Heart right ventricle (tissue), 16 donors: Measurements from ENCODE around the gene CDC37. TPM values are rescaled to one million over a fixed set of nuclear protein-coding genes. Genes with fewer than 3 reads are reported as not detected.

ENCODE experiments used
- ATAC-seq, 8 donors: fragments of 200-7000 bp; cut with Tn5 transposase; one replicate each; pipeline ENCODE4 v1.9.1; 2020; ENCODE audit warnings: mild to moderate bottlenecking in 8 of 8, moderate library complexity in 8 of 8, moderate number of reproducible peaks in 1 of 8
- DNase-seq, 2 donors: peaks; one replicate each; pipeline ENCODE4 v3.0.0-alpha.2; 2020
- H3K27ac ChIP-seq, 10 donors: fragments of 200-600 bp; sonication (generic) in 2 of 10; one replicate each; pipeline versions ENCODE4 v1.5.0 to v1.8.0; 2020 to 2022; ENCODE audit warnings: mild to moderate bottlenecking in 3 of 10
- H3K27me3 ChIP-seq, 7 donors: fragments of 200-600 bp; one replicate each; pipeline ENCODE4 v1.8.0; 2021 to 2022; ENCODE audit warnings: mild to moderate bottlenecking in 2 of 7
- H3K36me3 ChIP-seq, 9 donors: fragments of 200-600 bp; sonication (generic) in 1 of 9; one replicate each; pipeline versions ENCODE4 v1.5.0 to v1.8.0; 2020 to 2022; ENCODE audit warnings: mild to moderate bottlenecking in 2 of 9
- H3K4me1 ChIP-seq, 9 donors: fragments of 200-600 bp; sonication (generic) in 1 of 9; one replicate each; pipeline versions ENCODE4 v1.5.0 to v1.8.0; 2020 to 2022; ENCODE audit warnings: mild to moderate bottlenecking in 4 of 9
- H3K4me3 ChIP-seq, 10 donors: fragments of 200-600 bp; sonication (generic) in 2 of 10; one replicate each; pipeline versions ENCODE4 v1.5.0 to v1.8.0; 2020 to 2022; ENCODE audit warnings: mild to moderate bottlenecking in 7 of 10, moderate library complexity in 2 of 10
- H3K9me3 ChIP-seq, 11 donors: fragments of 200-600 bp in 10 of 11; sonication (generic) in 2 of 11; one replicate each; pipeline versions ENCODE4 v1.5.0 to v1.8.0; 2013 to 2022; ENCODE audit warnings: mild to moderate bottlenecking in 2 of 11, control low read depth in 1 of 11, moderate library complexity in 1 of 11
- WGBS, 2 donors: extraction: QIAGEN DNeasy Blood & Tissue Kit; methylation state at CpG; one replicate each; pipeline ENCODE4 v1.1.7; 2013; ENCODE audit warnings: inconsistent platforms in 1 of 2; 5-methylcytosine and 5-hydroxymethylcytosine counted together
- intact Hi-C, 10 donors: fragments of 100-400 bp; cut with DNase I; formaldehyde crosslinking; loops; one replicate each; pipeline versions ENCODE4 v1.11.1 to v1.14.2; 2022
- microRNA-seq, 2 donors: library from miRNA; unstranded; fragments of <30 nt; microRNA quantifications; one replicate each; pipeline ENCODE4 v1.2.0, GENCODE V29; 2021
- polyA plus RNA-seq, 2 donors: library from polyadenylated mRNA; stranded (reverse); fragments of 200-250 nt; gene quantifications; one replicate each; pipeline ENCODE4 v1.2.3, GENCODE V29; 2013
- total RNA-seq, 10 donors: library from RNA; stranded (reverse); fragmentation: NEBNext Ultra II Directional in 3 of 10; extraction: Animal tissue kit (Norgen Biotek cat#: 25700) in 3 of 10; gene quantifications; one replicate each; pipeline versions ENCODE4 v1.2.1 to v1.2.4, GENCODE V29; 2021 to 2023
- TF ChIP-seq, protein P1 (sequence below), 9 donors: fragments of 200-600 bp; sonication (generic) in 2 of 9; IDR thresholded peaks; one replicate each; pipeline versions ENCODE4 v1.5.0 to v1.8.0; 2021 to 2022; ENCODE audit warnings: antibody characterized with exemption in 9 of 9, mild to moderate bottlenecking in 5 of 9, moderate library complexity in 1 of 9
- donor health status: Arrhythmogenic right ventricular cardiomyopathy.
- donor health status: ischemic (EF 13 %, LVEDD 7.1; RV severe dilation, severe dysfunction).
- donor health status: healthy with polysubstance abuse.
- donor health status: DM: no; HTN: yes; CAD: no.
- donor health status: DM: no; HTN: no; CAD: no.
- donor health status: ischemic (EF 25% LVEDD 6.9; RV normal size, moderate dysfunction).
- donor health status: ischemic (EF 25% LVEDD 5.7; RV mildly dilated, moderate dysfunction).
- donor health status: healthy.
- donor health status: DM: yes; HTN: yes; CAD: no.
- donor health status: Ischemic cardiomyopathy.
- donor health status: ischemic (EF 35%, LVEDD 5.7; RV mildly dilated, moderate dysfunction).
- donor health status: nonischemic (EF 11% LVEDD 7.7; RV severe dilation, severe dysfunction).
- donor health status: DM: yes; HTN: yes; CAD: no.
- donor health status: PGD.
- donor health status: ischemic (EF 29% LVEDD 5.4; RV normal size, mild dysfunction).
- donor health status: nonischemic (EF 23%, LVEDD 6.1; RV moderate dilation, normal function).

Gene CDC37
- total and polyA plus RNA-seq, 12 donors: 106 to 422 (median 129) TPM

DNA sequence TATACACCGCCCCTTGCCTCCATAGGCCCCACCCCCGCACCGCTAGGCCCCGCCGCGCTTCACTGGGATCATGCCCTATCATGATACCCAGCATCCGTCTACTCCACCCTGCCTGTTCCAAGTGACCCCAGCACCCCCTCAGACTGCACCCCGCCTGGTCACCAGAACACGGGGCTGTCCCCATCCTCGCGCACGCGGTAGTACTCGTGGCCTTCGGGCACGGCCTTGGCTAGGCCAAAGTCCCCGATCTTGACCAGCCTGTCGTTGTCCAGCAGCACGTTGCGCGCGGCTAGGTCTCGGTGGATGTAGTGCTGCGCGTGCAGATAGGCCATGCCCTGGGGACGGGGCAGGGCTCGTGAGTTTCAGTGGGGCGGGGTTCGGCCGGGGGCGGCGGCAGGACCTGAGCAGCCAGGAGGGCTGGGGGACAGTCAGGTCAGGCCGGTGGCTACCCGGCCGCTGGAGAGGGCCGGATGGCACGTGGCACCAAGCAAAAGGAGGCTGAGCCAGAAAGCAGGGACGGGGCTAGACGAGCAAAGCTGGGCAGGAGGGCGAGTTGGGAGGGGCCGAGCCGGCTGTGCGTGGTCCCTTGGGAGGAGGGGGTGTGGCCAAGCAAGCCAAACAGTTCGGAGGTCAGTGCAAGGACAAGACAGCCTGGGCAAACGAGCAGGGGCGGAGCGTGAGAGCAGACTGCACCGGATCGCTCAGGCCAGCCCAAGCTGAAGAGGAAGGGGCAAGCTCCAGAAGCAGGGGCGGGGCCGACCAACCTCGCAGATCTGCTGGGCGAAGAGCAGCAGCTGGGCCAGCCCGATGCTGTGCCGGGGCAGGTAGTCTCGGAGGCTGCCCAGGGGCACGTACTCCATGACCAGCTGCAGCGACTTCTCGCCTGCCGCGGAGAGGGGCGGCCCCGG is 50.3 kb downstream of the CDC37 start:
- WGBS, 2 donors: 31 to 42% methylated on average over 62 to 63 of the region's 63 CpGs
- DNase-seq (peak; percentile 87 to 89), ATAC-seq (peak; percentile 82 to 90 (median 86))
- Histone ChIP-seq H3K27ac (peak overlapping the region; percentile 18 to 90 (median 82)), H3K9me3 (no peaks in the 10 kb centered on the region), H3K4me3 (peak overlapping the region in 9 of 10 donors; percentile 22 to 49 (median 43)), H3K4me1 (peaks cover 0 to 20% (median 13%) of the 10 kb centered on the region in 9 donors), H3K27me3 (no peaks in the 10 kb centered on the region), H3K36me3 (peaks cover 0 to 88% (median 36%) of the 10 kb centered on the region in 9 donors)
- intact Hi-C loops: loop anchor here in 1 of 10 donors (2.0 kb wide), 1 partner anchor 18 kb away; no protein-coding TSS in a partner anchor
- TF ChIP-seq, protein P1, sequence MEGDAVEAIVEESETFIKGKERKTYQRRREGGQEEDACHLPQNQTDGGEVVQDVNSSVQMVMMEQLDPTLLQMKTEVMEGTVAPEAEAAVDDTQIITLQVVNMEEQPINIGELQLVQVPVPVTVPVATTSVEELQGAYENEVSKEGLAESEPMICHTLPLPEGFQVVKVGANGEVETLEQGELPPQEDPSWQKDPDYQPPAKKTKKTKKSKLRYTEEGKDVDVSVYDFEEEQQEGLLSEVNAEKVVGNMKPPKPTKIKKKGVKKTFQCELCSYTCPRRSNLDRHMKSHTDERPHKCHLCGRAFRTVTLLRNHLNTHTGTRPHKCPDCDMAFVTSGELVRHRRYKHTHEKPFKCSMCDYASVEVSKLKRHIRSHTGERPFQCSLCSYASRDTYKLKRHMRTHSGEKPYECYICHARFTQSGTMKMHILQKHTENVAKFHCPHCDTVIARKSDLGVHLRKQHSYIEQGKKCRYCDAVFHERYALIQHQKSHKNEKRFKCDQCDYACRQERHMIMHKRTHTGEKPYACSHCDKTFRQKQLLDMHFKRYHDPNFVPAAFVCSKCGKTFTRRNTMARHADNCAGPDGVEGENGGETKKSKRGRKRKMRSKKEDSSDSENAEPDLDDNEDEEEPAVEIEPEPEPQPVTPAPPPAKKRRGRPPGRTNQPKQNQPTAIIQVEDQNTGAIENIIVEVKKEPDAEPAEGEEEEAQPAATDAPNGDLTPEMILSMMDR (IDR thresholded peaks at IDR 0.05): no peak

DNA sequence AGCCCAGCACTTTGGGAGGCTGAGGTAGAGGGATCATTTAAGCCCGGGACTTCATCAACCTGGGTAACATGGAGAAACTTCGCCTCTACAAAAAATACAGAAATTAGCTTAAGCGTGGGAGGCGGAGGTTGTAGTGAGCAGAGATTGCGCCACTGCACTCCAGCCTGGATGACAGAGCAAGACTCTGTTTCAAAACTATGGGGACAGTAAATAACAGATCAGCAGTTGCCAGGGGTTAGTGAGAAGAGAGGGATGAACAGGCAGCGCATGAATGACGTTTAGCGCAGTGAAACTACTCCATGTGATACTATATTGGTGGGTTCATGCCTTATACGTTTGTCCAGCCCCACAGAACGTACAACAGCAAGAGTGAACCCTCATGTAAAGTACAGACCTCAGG is 56.8 kb downstream of the CDC37 start:
- H3K4me1 ChIP-seq: peaks cover 0 to 22% (median 0%) of the 10 kb centered on the region in 9 donors
- H3K27ac ChIP-seq: peak overlapping the region in 2 of 10 donors; percentile 55 to 90
- intact Hi-C loops: no loop called here
- peaks cover 0 to 23% (median 7%) of the 10 kb centered on the region in 9 donors for H3K36me3 ChIP-seq
- H3K9me3 ChIP-seq: no peaks in the 10 kb centered on the region
- TF ChIP-seq, protein P1 (IDR thresholded peaks at IDR 0.05): no peak
- 74 to 76% methylated on average over 10 of the region's 10 CpGs for WGBS, 2 donors
- ATAC-seq: peak in 4 of 8 donors; percentile 37 to 71 (median 54)
- no peak for DNase-seq
- no peaks in the 10 kb centered on the region for H3K27me3 ChIP-seq
- no peak overlapping the region for H3K4me3 ChIP-seq

DNA sequence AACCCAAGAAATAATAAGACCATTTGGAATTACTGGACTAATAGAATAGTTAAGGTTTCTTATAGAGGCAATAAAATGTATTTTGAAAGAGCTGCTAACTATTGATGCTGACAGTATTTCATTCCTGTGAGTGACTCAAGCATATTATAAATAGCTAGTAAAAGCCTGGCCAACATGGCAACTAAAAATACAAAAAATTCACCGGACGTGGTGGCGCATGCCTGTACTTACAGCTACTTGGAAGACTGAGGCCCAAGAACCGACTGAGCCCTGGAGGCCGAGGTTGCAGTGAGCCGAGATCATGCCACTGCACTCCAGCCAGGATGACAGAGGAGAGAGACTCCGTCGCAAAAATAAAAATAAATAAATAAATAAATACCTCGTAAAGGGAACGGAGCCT is 58.6 kb downstream of the CDC37 start:
- Histone ChIP-seq H3K27ac (peak overlapping the region in 1 of 10 donors; percentile 90), H3K4me1 (peaks cover 0 to 26% (median 0%) of the 10 kb centered on the region in 9 donors), H3K36me3 (peaks cover 0 to 6% (median 0%) of the 10 kb centered on the region in 9 donors), H3K9me3 (no peaks in the 10 kb centered on the region), H3K4me3 (no peak overlapping the region), H3K27me3 (no peaks in the 10 kb centered on the region)
- ATAC-seq (peak in 1 of 8 donors; percentile 44), DNase-seq (no peak)
- intact Hi-C loops: no loop called here
- 90 to 94% methylated on average over 10 of the region's 10 CpGs for whole genome bisulfite sequencing, 2 donors
- TF ChIP-seq, protein P1 (IDR thresholded peaks at IDR 0.05): no peak

DNA sequence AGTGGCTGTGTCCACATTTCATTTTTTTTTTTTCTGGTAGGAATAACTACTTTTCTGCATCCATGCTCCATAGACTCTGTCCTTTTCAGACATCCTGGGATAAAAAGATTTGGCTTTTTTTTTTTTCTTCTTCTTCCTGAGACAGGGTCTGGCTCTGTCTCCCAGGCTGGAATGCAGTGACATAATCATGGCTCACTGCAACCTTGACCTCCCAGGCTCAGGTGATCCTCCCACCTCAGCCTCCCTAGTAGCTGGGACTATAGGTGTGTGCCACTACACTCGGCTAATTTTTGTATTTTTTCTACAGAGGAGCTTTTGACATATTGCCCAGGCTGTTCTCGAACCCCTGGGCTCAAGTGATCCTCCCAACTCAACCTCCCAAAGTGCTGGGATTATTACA is 59.8 kb downstream of the CDC37 start:
- WGBS, 2 donors: 82 to 85% methylated on average over 2 of the region's 2 CpGs
- TF ChIP-seq, protein P1 (IDR thresholded peaks at IDR 0.05): no peak
- intact Hi-C loops: no loop called here
- H3K27me3 ChIP-seq: no peaks in the 10 kb centered on the region
- DNase-seq (no peak), ATAC-seq (no peak)
- no peaks in the 10 kb centered on the region for H3K36me3 ChIP-seq
- no peaks in the 10 kb centered on the region for H3K9me3 ChIP-seq
- H3K4me1 ChIP-seq: peaks cover 0 to 39% (median 0%) of the 10 kb centered on the region in 9 donors
- H3K4me3 ChIP-seq: no peak overlapping the region
- H3K27ac ChIP-seq: no peak overlapping the region

Small RNAs within 50 kb of the gene (microRNA-seq; reads per million reads assigned to microRNA genes)
- gene MIR1181: 0 reads per million in 2 donors

Other genes with a start within 250 kb of the CDC37 start
- 10 to 100 TPM; 11.8 to 36.4 (median 21.6) TPM for gene DNMT1, start 208.6 kb downstream of the CDC37 start, total RNA-seq
- gene DNMT1, start 208.6 kb downstream of the CDC37 start, polyA plus RNA-seq: 10 to 100 TPM; 20.9 to 34.7 TPM
- gene S1PR2, start 172.2 kb downstream of the CDC37 start, total RNA-seq: 10 to 100 TPM in 1 of 10 donors, 1 to 10 TPM in 9; 1.8 to 12.2 (median 3.3) TPM
- gene S1PR2, start 172.2 kb downstream of the CDC37 start, polyA plus RNA-seq: 1 to 10 TPM; 1.8 to 4.8 TPM
- 10 to 100 TPM; 53.2 to 94.3 (median 69.0) TPM for gene MRPL4, start 151.3 kb downstream of the CDC37 start, total RNA-seq
- gene MRPL4, start 151.3 kb downstream of the CDC37 start, polyA plus RNA-seq: 100 to 1,000 TPM in 1 of 2 donors, 10 to 100 TPM in 1; 29.0 to 101 TPM
- 10 to 100 TPM in 3 of 10 donors, 1 to 10 TPM in 7; 3.6 to 66.6 (median 9.3) TPM for gene ICAM1, start 132.4 kb downstream of the CDC37 start, total RNA-seq
- 10 to 100 TPM in 1 of 2 donors, 1 to 10 TPM in 1; 6.9 to 12.1 TPM for gene ICAM1, start 132.4 kb downstream of the CDC37 start, polyA plus RNA-seq
- gene ICAM4, start 116.6 kb downstream of the CDC37 start, total RNA-seq: under 1 TPM in 9 of 10 donors, not detected in 1; 0.17 to 0.83 (median 0.48) TPM
- gene ICAM4, start 116.6 kb downstream of the CDC37 start, polyA plus RNA-seq: under 1 TPM; 0.59 to 0.73 TPM
- gene ICAM5, start 113.6 kb downstream of the CDC37 start, total RNA-seq: under 1 TPM in 7 of 10 donors, not detected in 3; 0.18 to 0.62 (median 0.34) TPM
- gene ICAM5, start 113.6 kb downstream of the CDC37 start, polyA plus RNA-seq: 1 to 10 TPM in 1 of 2 donors, under 1 TPM in 1; 0.51 to 1.0 TPM
- gene ZGLP1, start 93.7 kb downstream of the CDC37 start, total RNA-seq: 1 to 10 TPM in 2 of 10 donors, under 1 TPM in 8; 0.34 to 1.4 (median 0.80) TPM
- 1 to 10 TPM; 1.5 to 8.9 TPM for gene ZGLP1, start 93.7 kb downstream of the CDC37 start, polyA plus RNA-seq
- gene FDX2, start 87.5 kb downstream of the CDC37 start, total RNA-seq: 10 to 100 TPM; 11.7 to 21.8 (median 17.1) TPM
- 10 to 100 TPM; 33.7 to 35.5 TPM for gene FDX2, start 87.5 kb downstream of the CDC37 start, polyA plus RNA-seq
- gene RAVER1, start 70.0 kb downstream of the CDC37 start, total RNA-seq: 10 to 100 TPM in 9 of 10 donors, 1 to 10 TPM in 1; 10.0 to 16.9 (median 12.4) TPM
- 1 to 10 TPM; 5.1 to 9.5 TPM for gene RAVER1, start 70.0 kb downstream of the CDC37 start, polyA plus RNA-seq
- gene ICAM3, start 63.9 kb downstream of the CDC37 start, total RNA-seq: 10 to 100 TPM; 14.0 to 77.2 (median 17.9) TPM
- gene ICAM3, start 63.9 kb downstream of the CDC37 start, polyA plus RNA-seq: 10 to 100 TPM in 1 of 2 donors, 1 to 10 TPM in 1; 6.1 to 13.1 TPM
- gene TYK2, start 23.0 kb downstream of the CDC37 start, total RNA-seq: 10 to 100 TPM; 37.0 to 80.2 (median 55.8) TPM
- gene TYK2, start 23.0 kb downstream of the CDC37 start, polyA plus RNA-seq: 100 to 1,000 TPM in 1 of 2 donors, 10 to 100 TPM in 1; 76.3 to 182 TPM
- gene PDE4A, start 17.0 kb upstream of the CDC37 start, total RNA-seq: 10 to 100 TPM; 10.4 to 50.7 (median 17.3) TPM
- 10 to 100 TPM in 1 of 2 donors, 1 to 10 TPM in 1; 3.5 to 14.3 TPM for gene PDE4A, start 17.0 kb upstream of the CDC37 start, polyA plus RNA-seq
- 10 to 100 TPM; 51.4 to 84.9 (median 60.0) TPM for gene KEAP1, start 99.8 kb upstream of the CDC37 start, total RNA-seq
- gene KEAP1, start 99.8 kb upstream of the CDC37 start, polyA plus RNA-seq: 10 to 100 TPM; 49.1 to 74.5 TPM
- gene S1PR5, start 113.9 kb upstream of the CDC37 start, total RNA-seq: 1 to 10 TPM in 1 of 10 donors, under 1 TPM in 6, not detected in 3; 0.12 to 1.1 (median 0.36) TPM
- under 1 TPM; 0.13 to 0.15 TPM for gene S1PR5, start 113.9 kb upstream of the CDC37 start, polyA plus RNA-seq
- 10 to 100 TPM; 47.6 to 62.4 (median 54.5) TPM for gene ATG4D, start 140.4 kb upstream of the CDC37 start, total RNA-seq
- gene ATG4D, start 140.4 kb upstream of the CDC37 start, polyA plus RNA-seq: 10 to 100 TPM; 62.0 to 66.2 TPM
- gene KRI1, start 162.5 kb upstream of the CDC37 start, total RNA-seq: 10 to 100 TPM in 6 of 10 donors, 1 to 10 TPM in 4; 8.4 to 14.2 (median 10.3) TPM
- gene KRI1, start 162.5 kb upstream of the CDC37 start, polyA plus RNA-seq: 10 to 100 TPM; 14.4 to 17.5 TPM
- gene CDKN2D, start 165.4 kb upstream of the CDC37 start, total RNA-seq: 10 to 100 TPM in 5 of 10 donors, 1 to 10 TPM in 5; 7.7 to 19.2 (median 10.3) TPM
- gene CDKN2D, start 165.4 kb upstream of the CDC37 start, polyA plus RNA-seq: 10 to 100 TPM in 1 of 2 donors, 1 to 10 TPM in 1; 5.7 to 25.6 TPM
- gene AP1M2, start 183.8 kb upstream of the CDC37 start, total RNA-seq: not detected
- gene AP1M2, start 183.8 kb upstream of the CDC37 start, polyA plus RNA-seq: not detected
- gene SLC44A2, start 222.0 kb upstream of the CDC37 start, total RNA-seq: 100 to 1,000 TPM in 4 of 10 donors, 10 to 100 TPM in 6; 82.5 to 114 (median 96.7) TPM
- 10 to 100 TPM; 56.2 to 65.8 TPM for gene SLC44A2, start 222.0 kb upstream of the CDC37 start, polyA plus RNA-seq